ENCODE data around the gene NFATC2. TPM values are rescaled to one million over a fixed set of nuclear protein-coding genes. Genes with fewer than 3 reads are reported as not detected.

Gene NFATC2
- total RNA-seq, 6 experiments from 2014 or later: 3.9 to 7.1 (median 4.7) TPM

GRCh38 chr20:51575486-51575885 is 33.0 kb upstream of the NFATC2 start:
- H3K27me3 ChIP-seq: no peaks in the 10 kb centered on the region
- DNase-seq (no peak), ATAC-seq (no peak)
- H3K4me3 ChIP-seq: no peak overlapping the region
- WGBS (ENCODE audit: insufficient coverage, low coverage, low lambda C conversion rate, missing lambda C conversion rate): 82% methylated on average over 2 of the region's 3 CpGs
- H3K36me3 ChIP-seq: no peaks in the 10 kb centered on the region
- H3K9me3 ChIP-seq: no peaks in the 10 kb centered on the region
- no peak overlapping the region for H3K27ac ChIP-seq
- intact Hi-C loops (cut with DNase I): no loop called here
- TF ChIP-seq POLR2A (IDR thresholded peaks at IDR 0.05): no peak
- TF ChIP-seq CTCF (IDR thresholded peaks at IDR 0.05): no peak
- no peaks in the 10 kb centered on the region for H3K4me1 ChIP-seq

GRCh38 chr20:51574248-51575033 is 31.9 kb upstream of the NFATC2 start:
- WGBS (ENCODE audit: insufficient coverage, low coverage, low lambda C conversion rate, missing lambda C conversion rate): 98% methylated on average over 4 of the region's 6 CpGs
- DNase-seq (no peak), ATAC-seq (no peak)

GRCh38 chr20:51573576-51574243 is 31.2 kb upstream of the NFATC2 start:
- H3K27me3 ChIP-seq: no peaks in the 10 kb centered on the region
- no peaks in the 10 kb centered on the region for H3K9me3 ChIP-seq
- intact Hi-C loops (cut with DNase I): no loop called here
- ATAC-seq (peak in 2 of 4 donors; percentile 38 to 60), DNase-seq (no peak)
- no peaks in the 10 kb centered on the region for H3K4me1 ChIP-seq
- H3K36me3 ChIP-seq: no peaks in the 10 kb centered on the region
- no peak overlapping the region for H3K4me3 ChIP-seq
- H3K27ac ChIP-seq: no peak overlapping the region
- 75% methylated on average over 2 of the region's 8 CpGs for WGBS (ENCODE audit: insufficient coverage, low coverage, low lambda C conversion rate, missing lambda C conversion rate)
- TF ChIP-seq POLR2A (IDR thresholded peaks at IDR 0.05) (no peak), CTCF (IDR thresholded peaks at IDR 0.05) (no peak)

More at GRCh38 chr20:51574248-51575033, 31.9 kb upstream of the NFATC2 start:
- Histone ChIP-seq H3K27ac (no peak overlapping the region), H3K4me1 (no peaks in the 10 kb centered on the region), H3K9me3 (no peaks in the 10 kb centered on the region), H3K4me3 (no peak overlapping the region), H3K27me3 (no peaks in the 10 kb centered on the region), H3K36me3 (no peaks in the 10 kb centered on the region)
- intact Hi-C loops (cut with DNase I): no loop called here
- TF ChIP-seq CTCF (IDR thresholded peaks at IDR 0.05): no peak
- TF ChIP-seq POLR2A (IDR thresholded peaks at IDR 0.05): no peak

- TF ChIP-seq POLR2A (IDR thresholded peaks at IDR 0.05): no peak
- TF ChIP-seq CTCF (IDR thresholded peaks at IDR 0.05): no peak
- Histone ChIP-seq H3K27me3 (no peaks in the 10 kb centered on the region), H3K9me3 (no peaks in the 10 kb centered on the region), H3K36me3 (no peaks in the 10 kb centered on the region), H3K4me1 (no peaks in the 10 kb centered on the region), H3K27ac (no peak overlapping the region), H3K4me3 (no peak overlapping the region)
- intact Hi-C loops (cut with DNase I): no loop called here
- DNase-seq: no peak
- ATAC-seq: no peak
- WGBS (ENCODE audit: insufficient coverage, low coverage, low lambda C conversion rate, missing lambda C conversion rate): 85% methylated on average over 2 of the region's 4 CpGs
Measured at GRCh38 chr20:51571460-51571794, 28.9 kb upstream of the NFATC2 start.
